Vagina (tissue), 2 donors: ENCODE measurements around the gene KCNT2. TPM values are rescaled to one million over a fixed set of nuclear protein-coding genes. Genes with fewer than 3 reads are reported as not detected.

Experiments used
- DNase-seq, 2 donors: peaks; one replicate each; pipeline ENCODE4 v3.0.0-alpha.2; 2017; ENCODE audit errors: extremely low spot score in 2 of 2
- H3K27ac ChIP-seq: fragments of 200-600 bp; sonication (generic); one replicate; pipeline ENCODE4 v1.5.1; 2019
- H3K27me3 ChIP-seq: fragments of 200-600 bp; sonication (generic); one replicate; pipeline ENCODE4 v1.5.1; 2019
- H3K36me3 ChIP-seq, 2 donors: fragments of 200-600 bp; sonication (generic); one replicate each; pipeline ENCODE4 v1.5.1; 2017 to 2019
- H3K4me1 ChIP-seq: fragments of 200-600 bp; sonication (generic); one replicate; pipeline ENCODE4 v1.5.1; 2019
- H3K4me3 ChIP-seq, 2 donors: fragments of 200-600 bp; sonication (generic); 1 replicate in 1 of 2; 2 replicates in 1 of 2; pipeline ENCODE4 v1.5.1; 2016 to 2019
- H3K9me3 ChIP-seq: fragments of 200-600 bp; sonication (generic); one replicate; pipeline ENCODE4 v1.5.1; 2019
- CTCF ChIP-seq, 3 experiments: fragments of 450-650 bp in 2 of 3; fragments of 200-600 bp in 1 of 3; sonication (generic) in 1 of 3; IDR thresholded peaks; one replicate each; pipeline ENCODE4 v1.5.1; 2017 to 2019; ENCODE audit warnings: antibody characterized with exemption in 3 of 3, mild to moderate bottlenecking in 2 of 3, moderate library complexity in 2 of 3
- POLR2A ChIP-seq, 2 donors: fragments of 450-650 bp; IDR thresholded peaks; one replicate each; pipeline ENCODE4 v1.6.1; 2017; ENCODE audit warnings: antibody characterized with exemption in 2 of 2, mild to moderate bottlenecking in 2 of 2, moderate library complexity in 2 of 2
- POLR2AphosphoS5 ChIP-seq, 2 donors: sonication (generic); formaldehyde crosslinking; IDR thresholded peaks; one replicate each; pipeline ENCODE4 v1.9.0; 2017; ENCODE audit warnings: antibody characterized with exemption in 2 of 2, mild to moderate bottlenecking in 2 of 2, low read depth in 1 of 2; ENCODE audit not compliant: insufficient read depth in 1 of 2
- intact Hi-C: fragments of 100-400 bp; cut with DNase I; formaldehyde crosslinking; loops from one replicate; pipeline ENCODE4 v1.15.1; 2023
- total RNA-seq: library from RNA; depleted of rRNA; stranded (reverse); fragments of >200 nt; gene quantifications from one replicate; pipeline ENCODE4 v1.2.3, GENCODE V29; 2016

Gene KCNT2
- total RNA-seq, 1 donor from 2014 or later = 1.2 TPM

GRCh38 chr1:196400478-196401451 lies 207.5 kb downstream of the KCNT2 start:
- no peak for TF ChIP-seq POLR2AphosphoS5 (IDR thresholded peaks at IDR 0.05; ENCODE audit: insufficient read depth in 1 of 2, low read depth in 1 of 2)
- TF ChIP-seq POLR2A (IDR thresholded peaks at IDR 0.05) = no peak
- no peak for TF ChIP-seq CTCF (IDR thresholded peaks at IDR 0.05)
- Histone ChIP-seq H3K4me3 (no peak overlapping the region), H3K27me3 (no peaks in the 10 kb centered on the region), H3K9me3 (no peaks in the 10 kb centered on the region), H3K4me1 (peaks cover 4% of the 10 kb centered on the region), H3K27ac (no peak overlapping the region), H3K36me3 (no peaks in the 10 kb centered on the region)
- intact Hi-C loops = no loop called here
- DNase-seq = no peak

GRCh38 chr1:196399713-196400112 lies 208.5 kb downstream of the KCNT2 start:
- Histone ChIP-seq H3K27ac (no peak overlapping the region), H3K9me3 (no peaks in the 10 kb centered on the region), H3K36me3 (no peaks in the 10 kb centered on the region), H3K4me3 (no peak overlapping the region), H3K27me3 (no peaks in the 10 kb centered on the region), H3K4me1 (peaks cover 4% of the 10 kb centered on the region)
- DNase-seq = no peak
- intact Hi-C loops = no loop called here
- TF ChIP-seq POLR2AphosphoS5 (IDR thresholded peaks at IDR 0.05; ENCODE audit: insufficient read depth in 1 of 2, low read depth in 1 of 2) (no peak), CTCF (IDR thresholded peaks at IDR 0.05) (no peak), POLR2A (IDR thresholded peaks at IDR 0.05) (no peak)

GRCh38 chr1:196393742-196394141 lies 214.5 kb downstream of the KCNT2 start:
- H3K27me3 ChIP-seq = no peaks in the 10 kb centered on the region
- intact Hi-C loops = no loop called here

GRCh38 chr1:196393282-196393681 lies 215.0 kb downstream of the KCNT2 start:
- Histone ChIP-seq H3K27me3 (no peaks in the 10 kb centered on the region), H3K9me3 (no peaks in the 10 kb centered on the region), H3K4me3 (no peak overlapping the region), H3K27ac (no peak overlapping the region), H3K4me1 (no peaks in the 10 kb centered on the region), H3K36me3 (no peaks in the 10 kb centered on the region)
- TF ChIP-seq POLR2A (IDR thresholded peaks at IDR 0.05) (no peak), CTCF (IDR thresholded peaks at IDR 0.05) (no peak), POLR2AphosphoS5 (IDR thresholded peaks at IDR 0.05; ENCODE audit: insufficient read depth in 1 of 2, low read depth in 1 of 2) (no peak)
- DNase-seq = no peak
- intact Hi-C loops = no loop called here

More at GRCh38 chr1:196393742-196394141, 214.5 kb downstream of the KCNT2 start:
- no peak for TF ChIP-seq POLR2AphosphoS5 (IDR thresholded peaks at IDR 0.05; ENCODE audit: insufficient read depth in 1 of 2, low read depth in 1 of 2)
- TF ChIP-seq CTCF (IDR thresholded peaks at IDR 0.05) = no peak
- TF ChIP-seq POLR2A (IDR thresholded peaks at IDR 0.05) = no peak
- H3K27ac ChIP-seq = no peak overlapping the region
- H3K4me3 ChIP-seq = no peak overlapping the region
- no peaks in the 10 kb centered on the region for H3K9me3 ChIP-seq
- no peak for DNase-seq
- H3K36me3 ChIP-seq = no peaks in the 10 kb centered on the region
- no peaks in the 10 kb centered on the region for H3K4me1 ChIP-seq

GRCh38 chr1:196387766-196388165 lies 220.5 kb downstream of the KCNT2 start:
- no peak for DNase-seq
- Histone ChIP-seq H3K4me3 (no peak overlapping the region), H3K36me3 (no peaks in the 10 kb centered on the region), H3K27ac (no peak overlapping the region), H3K27me3 (no peaks in the 10 kb centered on the region), H3K4me1 (no peaks in the 10 kb centered on the region), H3K9me3 (no peaks in the 10 kb centered on the region)
- TF ChIP-seq POLR2AphosphoS5 (IDR thresholded peaks at IDR 0.05; ENCODE audit: insufficient read depth in 1 of 2, low read depth in 1 of 2) (no peak), POLR2A (IDR thresholded peaks at IDR 0.05) (no peak), CTCF (IDR thresholded peaks at IDR 0.05) (no peak)
- intact Hi-C loops = no loop called here
